B cell (primary cell): ENCODE results near the gene TFCP2.

Experiments used
- EZH2 ChIP-seq: IDR thresholded peaks from 2 replicates; pipeline ENCODE4 v1.6.1; 2012; ENCODE audit warnings: borderline replicate concordance, low read depth, mild to moderate bottlenecking, moderate library complexity, low read length; ENCODE audit not compliant: insufficient read depth, poor library complexity, severe bottlenecking
- TF ChIP-seq, protein P1 (sequence below): fragments of 200-600 bp; IDR thresholded peaks from one replicate; pipeline ENCODE4 v1.8.0; 2022; ENCODE audit warnings: antibody characterized with exemption, mild to moderate bottlenecking

DNA sequence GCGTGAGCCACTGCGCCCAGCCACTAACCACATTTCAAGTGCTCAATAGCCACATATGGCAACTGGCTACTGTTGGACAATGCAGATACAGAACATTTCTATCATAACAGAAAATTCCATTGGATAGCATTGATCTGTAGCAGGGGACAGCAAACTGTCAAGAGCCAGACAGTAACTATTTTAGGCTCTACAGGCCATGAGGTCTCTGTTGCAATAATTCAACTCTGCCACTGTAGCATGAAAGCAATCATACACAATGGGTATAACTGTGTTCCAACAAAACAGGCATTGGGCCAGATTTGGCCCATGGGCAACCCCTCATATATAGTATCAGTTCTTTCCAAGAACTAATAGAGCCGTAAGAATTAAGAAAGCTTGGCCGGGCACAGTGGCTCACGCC lies 97.5 kb downstream of the TFCP2 start:
- TF ChIP-seq, protein P1, sequence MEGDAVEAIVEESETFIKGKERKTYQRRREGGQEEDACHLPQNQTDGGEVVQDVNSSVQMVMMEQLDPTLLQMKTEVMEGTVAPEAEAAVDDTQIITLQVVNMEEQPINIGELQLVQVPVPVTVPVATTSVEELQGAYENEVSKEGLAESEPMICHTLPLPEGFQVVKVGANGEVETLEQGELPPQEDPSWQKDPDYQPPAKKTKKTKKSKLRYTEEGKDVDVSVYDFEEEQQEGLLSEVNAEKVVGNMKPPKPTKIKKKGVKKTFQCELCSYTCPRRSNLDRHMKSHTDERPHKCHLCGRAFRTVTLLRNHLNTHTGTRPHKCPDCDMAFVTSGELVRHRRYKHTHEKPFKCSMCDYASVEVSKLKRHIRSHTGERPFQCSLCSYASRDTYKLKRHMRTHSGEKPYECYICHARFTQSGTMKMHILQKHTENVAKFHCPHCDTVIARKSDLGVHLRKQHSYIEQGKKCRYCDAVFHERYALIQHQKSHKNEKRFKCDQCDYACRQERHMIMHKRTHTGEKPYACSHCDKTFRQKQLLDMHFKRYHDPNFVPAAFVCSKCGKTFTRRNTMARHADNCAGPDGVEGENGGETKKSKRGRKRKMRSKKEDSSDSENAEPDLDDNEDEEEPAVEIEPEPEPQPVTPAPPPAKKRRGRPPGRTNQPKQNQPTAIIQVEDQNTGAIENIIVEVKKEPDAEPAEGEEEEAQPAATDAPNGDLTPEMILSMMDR = no peak
- TF ChIP-seq EZH2 = no peak
